Natural killer cell (primary cell): ENCODE measurements around the gene SMARCA5. TPM values are rescaled to one million over a fixed set of nuclear protein-coding genes. Genes with fewer than 3 reads are reported as not detected.

ENCODE experiments used
- ATAC-seq, 3 donors: fragments of 150-1000 bp in 2 of 3; fragments of 200-7000 bp in 1 of 3; cut with Tn5 transposase; 1 replicate in 1 of 3; 2 replicates in 2 of 3; pipeline ENCODE4 v1.10.0; 2021; ENCODE audit warnings: mild to moderate bottlenecking in 2 of 3, moderate library complexity in 2 of 3
- DNase-seq, 2 donors: peaks; one replicate each; pipeline versions ENCODE4 v3.0.0 to v3.0.0-alpha.2; 2013 to 2021; ENCODE audit warnings: mixed read lengths in 1 of 2
- H3K27ac ChIP-seq: one replicate; pipeline ENCODE4 v1.5.1; 2013; ENCODE audit warnings: mild to moderate bottlenecking, low read length
- H3K27me3 ChIP-seq: one replicate; pipeline ENCODE4 v1.6.1; 2013; ENCODE audit warnings: low read length; ENCODE audit not compliant: control insufficient read depth, insufficient read depth
- H3K36me3 ChIP-seq: one replicate; pipeline ENCODE4 v1.6.1; 2013; ENCODE audit warnings: low read length; ENCODE audit not compliant: control insufficient read depth, insufficient read depth
- H3K4me1 ChIP-seq: one replicate; pipeline ENCODE4 v1.6.1; 2013; ENCODE audit warnings: low read length; ENCODE audit not compliant: control insufficient read depth, insufficient read depth
- H3K4me3 ChIP-seq: one replicate; pipeline ENCODE4 v1.5.1; 2013; ENCODE audit warnings: low read length
- H3K9me3 ChIP-seq: one replicate; pipeline ENCODE4 v1.6.1; 2013; ENCODE audit warnings: low read length; ENCODE audit not compliant: control insufficient read depth, insufficient read depth
- H3K27ac Mint-ChIP-seq, 2 donors: one replicate each; pipeline ENCODE4 v1.8.0; 2022; ENCODE audit warnings: mild to moderate bottlenecking in 2 of 2, mixed read lengths in 2 of 2, moderate library complexity in 1 of 2
- H3K27me3 Mint-ChIP-seq, 2 donors: one replicate each; pipeline ENCODE4 v1.8.0; 2022; ENCODE audit warnings: low read depth in 2 of 2, mixed read lengths in 2 of 2
- H3K36me3 Mint-ChIP-seq: one replicate; pipeline ENCODE4 v1.8.0; 2022; ENCODE audit warnings: mixed read lengths
- H3K4me1 Mint-ChIP-seq, 2 donors: one replicate each; pipeline ENCODE4 v1.8.0; 2022; ENCODE audit warnings: mixed read lengths in 2 of 2
- H3K4me3 Mint-ChIP-seq: one replicate; pipeline ENCODE4 v1.8.0; 2022; ENCODE audit warnings: mild to moderate bottlenecking, moderate library complexity, mixed read lengths
- H3K9me3 Mint-ChIP-seq, 2 donors: one replicate each; pipeline ENCODE4 v1.8.0; 2022; ENCODE audit warnings: mixed read lengths in 2 of 2
- WGBS: methylation state at CpG from one replicate; pipeline ENCODE4 v1.1.7; 2013; ENCODE audit warnings: missing lambda C conversion rate; ENCODE audit not compliant: insufficient coverage; 5-methylcytosine and 5-hydroxymethylcytosine counted together
- intact Hi-C: fragments of 100-400 bp; cut with micrococcal nuclease; formaldehyde crosslinking; loops from one replicate; pipeline ENCODE4 v1.14.2; 2022
- total RNA-seq, 4 donors: library from RNA; stranded (reverse); fragments of 120-200 nt in 1 of 4; gene quantifications; one replicate each; pipeline versions ENCODE4 v1.2.3 to v1.2.4, GENCODE V29; 2013 to 2022
- TF ChIP-seq, protein P1 (sequence below): fragments of 200-600 bp; IDR thresholded peaks from one replicate; pipeline ENCODE4 v1.8.0; 2022; ENCODE audit warnings: antibody characterized with exemption

The SMARCA5 gene
- total RNA-seq, 3 donors from 2014 or later (not counting 1 experiment from before 2014, with no cell fraction given): 42.5 to 53.8 (median 45.8) TPM

- Mint-ChIP-seq H3K27me3 (no peaks in the 10 kb centered on the region), H3K9me3 (no peaks in the 10 kb centered on the region), H3K36me3 (no peaks in the 10 kb centered on the region), H3K27ac (peak overlapping the region in 1 of 2 donors; percentile 98), H3K4me1 (peaks cover 38 to 39% of the 10 kb centered on the region in 2 donors), H3K4me3 (peak overlapping the region; percentile 95)
- no peak overlapping the region for H3K4me3 ChIP-seq
- H3K27me3 ChIP-seq: no peaks in the 10 kb centered on the region
- DNase-seq: no peak
- WGBS: 91% methylated on average over 5 of the region's 7 CpGs
- no peak for ATAC-seq
- H3K27ac ChIP-seq: no peak overlapping the region
- intact Hi-C loops: no loop called here
- H3K9me3 ChIP-seq: no peaks in the 10 kb centered on the region
- peaks cover under 1% of the 10 kb centered on the region for H3K36me3 ChIP-seq
- TF ChIP-seq, protein P1, sequence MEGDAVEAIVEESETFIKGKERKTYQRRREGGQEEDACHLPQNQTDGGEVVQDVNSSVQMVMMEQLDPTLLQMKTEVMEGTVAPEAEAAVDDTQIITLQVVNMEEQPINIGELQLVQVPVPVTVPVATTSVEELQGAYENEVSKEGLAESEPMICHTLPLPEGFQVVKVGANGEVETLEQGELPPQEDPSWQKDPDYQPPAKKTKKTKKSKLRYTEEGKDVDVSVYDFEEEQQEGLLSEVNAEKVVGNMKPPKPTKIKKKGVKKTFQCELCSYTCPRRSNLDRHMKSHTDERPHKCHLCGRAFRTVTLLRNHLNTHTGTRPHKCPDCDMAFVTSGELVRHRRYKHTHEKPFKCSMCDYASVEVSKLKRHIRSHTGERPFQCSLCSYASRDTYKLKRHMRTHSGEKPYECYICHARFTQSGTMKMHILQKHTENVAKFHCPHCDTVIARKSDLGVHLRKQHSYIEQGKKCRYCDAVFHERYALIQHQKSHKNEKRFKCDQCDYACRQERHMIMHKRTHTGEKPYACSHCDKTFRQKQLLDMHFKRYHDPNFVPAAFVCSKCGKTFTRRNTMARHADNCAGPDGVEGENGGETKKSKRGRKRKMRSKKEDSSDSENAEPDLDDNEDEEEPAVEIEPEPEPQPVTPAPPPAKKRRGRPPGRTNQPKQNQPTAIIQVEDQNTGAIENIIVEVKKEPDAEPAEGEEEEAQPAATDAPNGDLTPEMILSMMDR: no peak
- H3K4me1 ChIP-seq: peaks cover 8% of the 10 kb centered on the region
Measured at GRCh38 chr4:143511906-143512305, 1.6 kb upstream of the SMARCA5 start.

- Mint-ChIP-seq H3K36me3 (no peaks in the 10 kb centered on the region), H3K27ac (peak overlapping the region; percentile 96 to 98), H3K4me1 (peaks cover 43% of the 10 kb centered on the region in 2 donors), H3K9me3 (no peaks in the 10 kb centered on the region), H3K4me3 (peak overlapping the region; percentile 95), H3K27me3 (no peaks in the 10 kb centered on the region)
- Histone ChIP-seq H3K4me1 (peaks cover 8% of the 10 kb centered on the region), H3K27ac (peak overlapping the region; percentile 99), H3K27me3 (no peaks in the 10 kb centered on the region), H3K9me3 (no peaks in the 10 kb centered on the region), H3K36me3 (peaks cover 10% of the 10 kb centered on the region), H3K4me3 (peak overlapping the region; percentile 94)
- ATAC-seq (peak; percentile 49 to 68 (median 59)), DNase-seq (peak in 1 of 2 donors; percentile 95)
- WGBS: 0% methylated on average over 18 of the region's 18 CpGs
- intact Hi-C loops: loop anchor here (1.0 kb wide), 2 partner anchors 329 to 1585 kb away; partner anchors contain the start of genes ABCE1, ANAPC10 and USP38
- TF ChIP-seq, protein P1: no peak
Measured at GRCh38 chr4:143512978-143513313, 556 bp upstream of the SMARCA5 start.

GRCh38 chr4:143514169-143514495 lies 630 bp downstream of the SMARCA5 start:
- DNase-seq: no peak
- Mint-ChIP-seq H3K4me1 (peaks cover 39 to 44% of the 10 kb centered on the region in 2 donors), H3K4me3 (peak overlapping the region; percentile 95), H3K36me3 (peaks cover 6% of the 10 kb centered on the region), H3K27me3 (no peaks in the 10 kb centered on the region), H3K9me3 (no peaks in the 10 kb centered on the region), H3K27ac (peak overlapping the region; percentile 96 to 98)
- Histone ChIP-seq H3K27me3 (no peaks in the 10 kb centered on the region), H3K4me3 (peak overlapping the region; percentile 94), H3K27ac (peak overlapping the region; percentile 99), H3K9me3 (no peaks in the 10 kb centered on the region), H3K36me3 (peaks cover 20% of the 10 kb centered on the region), H3K4me1 (peaks cover 8% of the 10 kb centered on the region)
- WGBS: 0% methylated on average over 13 of the region's 13 CpGs
- TF ChIP-seq, protein P1: no peak
- intact Hi-C loops: no loop called here
- peak in 1 of 3 donors; percentile 36 for ATAC-seq

DNA sequence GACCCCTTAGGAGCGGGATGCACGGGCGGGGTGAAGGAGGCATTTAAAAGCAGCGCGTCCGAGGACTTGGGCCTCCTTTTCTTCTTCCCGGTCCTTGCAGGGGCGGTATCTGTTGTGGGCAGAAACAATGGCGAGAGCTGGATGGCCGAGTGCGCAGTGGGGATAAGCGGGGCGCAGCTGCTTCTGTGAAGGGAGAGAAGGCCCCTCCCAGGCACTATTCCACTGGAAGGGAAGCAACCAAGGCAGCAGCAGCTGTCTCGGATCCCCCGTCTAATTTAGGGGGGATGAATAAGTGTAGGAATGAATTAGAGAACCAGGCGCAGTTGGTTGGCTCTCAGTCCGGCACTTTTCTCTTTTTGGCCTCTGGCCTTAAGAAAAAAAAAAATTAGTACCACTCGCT lies 995 bp downstream of the SMARCA5 start:
- intact Hi-C loops: no loop called here
- H3K4me3 ChIP-seq: peak overlapping the region; percentile 94
- H3K4me1 Mint-ChIP-seq: peaks cover 43 to 48% of the 10 kb centered on the region in 2 donors
- no peaks in the 10 kb centered on the region for H3K27me3 Mint-ChIP-seq
- no peaks in the 10 kb centered on the region for H3K27me3 ChIP-seq
- ATAC-seq (no peak), DNase-seq (peak in 1 of 2 donors; percentile 38)
- H3K27ac Mint-ChIP-seq: peak overlapping the region; percentile 96 to 98
- WGBS: 1% methylated on average over 18 of the region's 18 CpGs
- peak overlapping the region; percentile 99 for H3K27ac ChIP-seq
- TF ChIP-seq, protein P1: no peak
- peak overlapping the region; percentile 95 for H3K4me3 Mint-ChIP-seq
- peaks cover 10% of the 10 kb centered on the region for H3K36me3 Mint-ChIP-seq
- peaks cover 23% of the 10 kb centered on the region for H3K36me3 ChIP-seq
- peaks cover 8% of the 10 kb centered on the region for H3K4me1 ChIP-seq
- no peaks in the 10 kb centered on the region for H3K9me3 Mint-ChIP-seq
- no peaks in the 10 kb centered on the region for H3K9me3 ChIP-seq
